Right renal cortex interstitium (tissue), 3 donors: ENCODE measurements around the gene ZNF3. TPM values are rescaled to one million over a fixed set of nuclear protein-coding genes. Genes with fewer than 3 reads are reported as not detected.
A peak's percentile ranks its signal among the peaks of the same experiment; 100 is the strongest.

ENCODE experiments used
- DNase-seq, 3 donors: peaks; one replicate each; pipeline ENCODE4 v3.0.0-alpha.2; 2013; ENCODE audit warnings: low read depth in 3 of 3, low spot score in 2 of 3
- polyA plus RNA-seq, 3 donors: library from polyadenylated mRNA; unstranded; fragments of 120-200 nt; gene quantifications; one replicate each; pipeline ENCODE4 v1.2.1, GENCODE V29; 2013; ENCODE audit not compliant: insufficient read length in 3 of 3

Gene ZNF3
- polyA plus RNA-seq, 3 donors = 48.9 to 54.5 (median 53.0) TPM

GRCh38 chr7:100059251-100059739, 22.2 kb downstream of the ZNF3 start:
- no peak for DNase-seq

- DNase-seq = no peak
These were observed 24.5 kb downstream of the ZNF3 start for GRCh38 chr7:100057006-100057405.

- DNase-seq = peak in 2 of 3 donors; percentile 19 to 27
These were observed 28.3 kb downstream of the ZNF3 start for GRCh38 chr7:100053215-100053614.

GRCh38 chr7:100051611-100052010, 29.9 kb downstream of the ZNF3 start:
- no peak for DNase-seq

- DNase-seq = peak; percentile 77 to 80 (median 78)
These were observed 31.9 kb downstream of the ZNF3 start, which contains the start of gene ZSCAN21 for GRCh38 chr7:100049441-100050291. ZSCAN21 (plus strand) TSS chr7:100049774; CDS start chr7:100057007, 7,233 bp downstream.

GRCh38 chr7:100048680-100049079, 32.8 kb downstream of the ZNF3 start:
- DNase-seq = no peak

GRCh38 chr7:100044718-100045117, 36.8 kb downstream of the ZNF3 start:
- no peak for DNase-seq

GRCh38 chr7:100040575-100040974, 40.9 kb downstream of the ZNF3 start:
- no peak for DNase-seq

GRCh38 chr7:100038326-100038725, 43.2 kb downstream of the ZNF3 start:
- no peak for DNase-seq

- DNase-seq = no peak
These were observed 45.6 kb downstream of the ZNF3 start for GRCh38 chr7:100035876-100036275.

- DNase-seq = no peak
These were observed 46.5 kb downstream of the ZNF3 start for GRCh38 chr7:100034871-100035510.

- no peak for DNase-seq
These were observed 48.0 kb downstream of the ZNF3 start for GRCh38 chr7:100033526-100033925.

GRCh38 chr7:100029596-100029995, 51.9 kb downstream of the ZNF3 start:
- no peak for DNase-seq

- no peak for DNase-seq
These were observed 54.3 kb downstream of the ZNF3 start for GRCh38 chr7:100027197-100027596.

GRCh38 chr7:100024020-100024619, 57.4 kb downstream of the ZNF3 start:
- DNase-seq = no peak

- DNase-seq = no peak
These were observed 58.0 kb downstream of the ZNF3 start for GRCh38 chr7:100023526-100023925.

- no peak for DNase-seq
These were observed 58.9 kb downstream of the ZNF3 start for GRCh38 chr7:100022621-100023020.

- no peak for DNase-seq
These were observed 60.2 kb downstream of the ZNF3 start for GRCh38 chr7:100021297-100021696.
